ENCODE data around the gene IL17RD. TPM values are rescaled to one million over a fixed set of nuclear protein-coding genes. Genes with fewer than 3 reads are reported as not detected.

IL17RD gene
- polyA plus RNA-seq, 1 of the 3 experiments (the other 2 are of a cell fraction): 2.4 TPM

DNA sequence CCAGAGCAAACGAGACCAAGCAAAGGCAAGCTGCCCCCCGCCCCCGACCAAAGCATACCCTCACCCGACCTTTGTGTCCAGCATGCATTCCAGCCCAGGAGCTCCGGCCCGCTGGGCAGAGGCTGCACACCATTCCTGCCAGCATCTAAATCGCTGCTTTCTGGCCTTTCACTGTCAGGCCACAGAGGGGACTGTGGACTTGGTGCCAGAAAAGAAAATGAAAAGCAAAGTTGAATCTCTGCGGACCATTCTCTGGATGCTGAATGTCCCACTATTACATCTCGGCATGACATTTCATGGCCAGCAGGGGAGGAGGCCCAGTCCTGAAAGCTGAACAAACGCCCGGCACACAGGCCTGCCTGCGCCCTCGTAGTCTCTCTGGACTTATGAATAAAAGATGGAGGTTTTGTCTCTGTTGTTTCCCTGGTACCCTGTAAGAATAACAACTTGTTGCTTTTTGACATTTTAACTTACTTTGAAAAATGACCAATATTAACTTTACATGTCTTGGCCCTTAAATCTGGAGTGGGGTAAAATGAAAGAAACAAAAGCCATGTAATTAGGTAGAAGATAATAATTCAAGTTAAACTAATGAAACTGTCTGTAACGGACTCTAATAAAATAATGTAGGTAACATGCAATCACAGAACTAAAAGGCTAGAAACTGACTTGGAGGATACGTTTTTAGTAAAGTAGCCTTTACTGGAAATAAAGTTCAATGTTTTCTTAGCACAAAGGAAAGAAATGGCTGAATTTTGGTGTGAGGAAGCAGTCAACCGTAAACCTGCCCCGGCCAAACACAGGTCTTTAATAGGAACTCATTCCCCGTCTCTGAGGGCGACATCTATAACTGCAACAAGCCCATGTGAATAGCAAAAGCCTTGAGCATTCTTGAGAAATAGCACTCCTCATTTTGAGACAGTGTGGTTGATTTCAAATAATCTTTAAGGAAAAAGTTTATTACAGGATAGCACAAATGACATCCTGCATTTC is 12.7 kb downstream of the IL17RD start:
- no peak for DNase-seq
- ChIA-PET CTCF (interaction anchor here (0.6 to 1.7 kb wide), 9 partner anchors 8 to 341 kb away, joined by 3 to 6 read pairs (median 3); no protein-coding TSS in a partner anchor), POLR2A (interaction anchor here (1.1 to 1.9 kb wide), 4 partner anchors 8 to 25 kb away, joined by 4 to 8 read pairs (median 6); no protein-coding TSS in a partner anchor)
- H3K4me1 ChIP-seq (ENCODE audit: control insufficient read depth in 1 of 2, insufficient read depth in 2 of 2, low read depth in 1 of 2, low read length in 1 of 2): peaks cover 18 to 69% of the 10 kb centered on the region in 2 experiments; a peak in 3 of 4 replicates
- no peak for TF ChIP-seq RCOR1 (IDR thresholded peaks at IDR 0.05; ENCODE audit: low read length)
- TF ChIP-seq, protein P1, sequence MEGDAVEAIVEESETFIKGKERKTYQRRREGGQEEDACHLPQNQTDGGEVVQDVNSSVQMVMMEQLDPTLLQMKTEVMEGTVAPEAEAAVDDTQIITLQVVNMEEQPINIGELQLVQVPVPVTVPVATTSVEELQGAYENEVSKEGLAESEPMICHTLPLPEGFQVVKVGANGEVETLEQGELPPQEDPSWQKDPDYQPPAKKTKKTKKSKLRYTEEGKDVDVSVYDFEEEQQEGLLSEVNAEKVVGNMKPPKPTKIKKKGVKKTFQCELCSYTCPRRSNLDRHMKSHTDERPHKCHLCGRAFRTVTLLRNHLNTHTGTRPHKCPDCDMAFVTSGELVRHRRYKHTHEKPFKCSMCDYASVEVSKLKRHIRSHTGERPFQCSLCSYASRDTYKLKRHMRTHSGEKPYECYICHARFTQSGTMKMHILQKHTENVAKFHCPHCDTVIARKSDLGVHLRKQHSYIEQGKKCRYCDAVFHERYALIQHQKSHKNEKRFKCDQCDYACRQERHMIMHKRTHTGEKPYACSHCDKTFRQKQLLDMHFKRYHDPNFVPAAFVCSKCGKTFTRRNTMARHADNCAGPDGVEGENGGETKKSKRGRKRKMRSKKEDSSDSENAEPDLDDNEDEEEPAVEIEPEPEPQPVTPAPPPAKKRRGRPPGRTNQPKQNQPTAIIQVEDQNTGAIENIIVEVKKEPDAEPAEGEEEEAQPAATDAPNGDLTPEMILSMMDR (IDR thresholded peaks at IDR 0.05): peak; percentile 27; the same call in 1 of the 2 replicates
- no peak for TF ChIP-seq TAF1 (IDR thresholded peaks at IDR 0.05; ENCODE audit: borderline replicate concordance, low read depth, low read length)
- peaks cover 16% of the 10 kb centered on the region for H4K20me1 ChIP-seq (ENCODE audit: insufficient read depth)
- peak overlapping the region in 1 of 2 experiments; percentile 99; a peak in 2 of 4 replicates for H3K27ac ChIP-seq (ENCODE audit: low read depth in 2 of 2, low read length in 1 of 2)
- H3K9me2 ChIP-seq: no peaks in the 10 kb centered on the region
- no peaks in the 10 kb centered on the region for H3K79me2 ChIP-seq (ENCODE audit: insufficient read depth)
- WGBS (ENCODE audit: low lambda C conversion rate): 78% methylated on average over 15 of the region's 19 CpGs
- no peak overlapping the region; a peak in 1 of 4 replicates for H3K4me3 ChIP-seq (ENCODE audit: low read depth in 2 of 2, low read length in 1 of 2)
- no peaks in the 10 kb centered on the region for H3K27me3 ChIP-seq (ENCODE audit: insufficient read depth)
- 0 out of 2 replicates have a peak overlapping the region, but pooled peaks have one; percentile 72 for H3K4me2 ChIP-seq
- H3K9me3 ChIP-seq: no peaks in the 10 kb centered on the region
- no peak overlapping the region for H2AFZ ChIP-seq (ENCODE audit: low read depth)
- no peaks in the 10 kb centered on the region for H3K36me3 ChIP-seq (replicated peaks in 1 of 2; ENCODE audit: control insufficient read depth in 1 of 2, insufficient read depth in 2 of 2, low read length in 1 of 2)
- peaks cover 20% of the 10 kb centered on the region for H3F3A ChIP-seq (replicated peaks; ENCODE audit: insufficient read depth)
- no peak overlapping the region for H3K9ac ChIP-seq

DNA sequence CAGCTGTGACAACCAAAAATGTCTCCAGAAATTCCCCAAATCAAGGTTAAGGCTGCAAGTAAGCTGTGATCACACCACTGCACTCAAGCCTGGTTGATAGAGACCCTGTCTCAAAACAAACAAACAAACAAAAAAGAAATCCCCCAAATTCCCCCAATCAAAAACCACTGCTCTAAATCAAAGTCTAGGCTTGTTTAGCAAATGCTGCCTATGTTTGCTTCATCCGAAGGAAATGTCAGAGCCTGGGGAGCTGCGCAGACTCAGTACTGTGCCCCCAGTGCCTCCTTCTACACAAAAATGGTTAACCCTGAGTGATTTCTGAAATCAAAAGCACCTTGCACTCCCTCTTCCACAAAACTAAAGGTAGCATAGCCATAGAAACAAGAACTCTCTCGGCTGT is 13.4 kb downstream of the IL17RD start:
- Histone ChIP-seq H3K9me2 (no peaks in the 10 kb centered on the region), H3K9me3 (no peaks in the 10 kb centered on the region), H3K27me3 (ENCODE audit: insufficient read depth) (no peaks in the 10 kb centered on the region), H3F3A (replicated peaks; ENCODE audit: insufficient read depth) (peaks cover 20% of the 10 kb centered on the region), H3K9ac (no peak overlapping the region), H3K27ac (ENCODE audit: low read depth in 2 of 2, low read length in 1 of 2) (peak overlapping the region in 1 of 2 experiments; percentile 99; a peak in 3 of 4 replicates), H2AFZ (ENCODE audit: low read depth) (no peak overlapping the region), H3K4me1 (ENCODE audit: control insufficient read depth in 1 of 2, insufficient read depth in 2 of 2, low read depth in 1 of 2, low read length in 1 of 2) (peaks cover 18 to 64% of the 10 kb centered on the region in 2 experiments; a peak in 3 of 4 replicates), H3K79me2 (ENCODE audit: insufficient read depth) (no peaks in the 10 kb centered on the region), H3K4me2 (peak overlapping the region; percentile 72), H3K4me3 (ENCODE audit: low read depth in 2 of 2, low read length in 1 of 2) (no peak overlapping the region; a peak in 1 of 4 replicates), H3K36me3 (replicated peaks in 1 of 2; ENCODE audit: control insufficient read depth in 1 of 2, insufficient read depth in 2 of 2, low read length in 1 of 2) (no peaks in the 10 kb centered on the region), H4K20me1 (ENCODE audit: insufficient read depth) (peaks cover 16% of the 10 kb centered on the region)
- 54% methylated on average over 2 of the region's 3 CpGs for WGBS (ENCODE audit: low lambda C conversion rate)
- no peak for TF ChIP-seq SIN3A (IDR thresholded peaks at IDR 0.05; ENCODE audit: borderline replicate concordance, low read depth, low read length)
- TF ChIP-seq, protein P2, sequence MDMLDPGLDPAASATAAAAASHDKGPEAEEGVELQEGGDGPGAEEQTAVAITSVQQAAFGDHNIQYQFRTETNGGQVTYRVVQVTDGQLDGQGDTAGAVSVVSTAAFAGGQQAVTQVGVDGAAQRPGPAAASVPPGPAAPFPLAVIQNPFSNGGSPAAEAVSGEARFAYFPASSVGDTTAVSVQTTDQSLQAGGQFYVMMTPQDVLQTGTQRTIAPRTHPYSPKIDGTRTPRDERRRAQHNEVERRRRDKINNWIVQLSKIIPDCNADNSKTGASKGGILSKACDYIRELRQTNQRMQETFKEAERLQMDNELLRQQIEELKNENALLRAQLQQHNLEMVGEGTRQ (IDR thresholded peaks at IDR 0.05; ENCODE audit: borderline replicate concordance, low read depth, low read length): no peak
- TF ChIP-seq ELF1 (IDR thresholded peaks at IDR 0.05): no peak
- TF ChIP-seq SMC3 (IDR thresholded peaks at IDR 0.05; ENCODE audit: low read depth, low read length): no peak
- TF ChIP-seq MXI1 (IDR thresholded peaks at IDR 0.05; ENCODE audit: low read depth, low read length): no peak
- TF ChIP-seq, protein P3, sequence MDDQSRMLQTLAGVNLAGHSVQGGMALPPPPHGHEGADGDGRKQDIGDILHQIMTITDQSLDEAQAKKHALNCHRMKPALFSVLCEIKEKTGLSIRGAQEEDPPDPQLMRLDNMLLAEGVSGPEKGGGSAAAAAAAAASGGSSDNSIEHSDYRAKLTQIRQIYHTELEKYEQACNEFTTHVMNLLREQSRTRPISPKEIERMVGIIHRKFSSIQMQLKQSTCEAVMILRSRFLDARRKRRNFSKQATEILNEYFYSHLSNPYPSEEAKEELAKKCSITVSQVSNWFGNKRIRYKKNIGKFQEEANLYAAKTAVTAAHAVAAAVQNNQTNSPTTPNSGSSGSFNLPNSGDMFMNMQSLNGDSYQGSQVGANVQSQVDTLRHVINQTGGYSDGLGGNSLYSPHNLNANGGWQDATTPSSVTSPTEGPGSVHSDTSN (IDR thresholded peaks at IDR 0.05): no peak
- no peak for TF ChIP-seq MEF2A (IDR thresholded peaks at IDR 0.05; ENCODE audit: borderline replicate concordance, low read depth)
- no peak for TF ChIP-seq JUND (IDR thresholded peaks at IDR 0.05)
- TF ChIP-seq, protein P4, sequence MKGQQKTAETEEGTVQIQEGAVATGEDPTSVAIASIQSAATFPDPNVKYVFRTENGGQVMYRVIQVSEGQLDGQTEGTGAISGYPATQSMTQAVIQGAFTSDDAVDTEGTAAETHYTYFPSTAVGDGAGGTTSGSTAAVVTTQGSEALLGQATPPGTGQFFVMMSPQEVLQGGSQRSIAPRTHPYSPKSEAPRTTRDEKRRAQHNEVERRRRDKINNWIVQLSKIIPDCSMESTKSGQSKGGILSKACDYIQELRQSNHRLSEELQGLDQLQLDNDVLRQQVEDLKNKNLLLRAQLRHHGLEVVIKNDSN (IDR thresholded peaks at IDR 0.05; ENCODE audit: borderline replicate concordance, low read depth): no peak
- no peak for TF ChIP-seq FOXM1 (IDR thresholded peaks at IDR 0.05; ENCODE audit: low read depth)
- no peak for TF ChIP-seq NRF1 (IDR thresholded peaks at IDR 0.05; ENCODE audit: low read depth, low read length)
- no peak for TF ChIP-seq FOXJ3 (CRISPR knock-in tag; IDR thresholded peaks at IDR 0.05)
- TF ChIP-seq POLR2AphosphoS5 (IDR thresholded peaks at IDR 0.05; ENCODE audit: low read depth, low read length): no peak
- no peak for TF ChIP-seq CHD2 (IDR thresholded peaks at IDR 0.05; ENCODE audit: low read length, partially characterized antibody)
- no peak for TF ChIP-seq GATA2 (CRISPR knock-in tag; IDR thresholded peaks at IDR 0.05)
- TF ChIP-seq EP300 (IDR thresholded peaks at IDR 0.05; ENCODE audit: borderline replicate concordance in 1 of 2, low read depth in 1 of 2, low read length in 1 of 2): no peak
- TF ChIP-seq TCF12 (IDR thresholded peaks at IDR 0.05): no peak
- no peak for TF ChIP-seq RAD21 (IDR thresholded peaks at IDR 0.05; ENCODE audit: low read length)
- POLR2A ChIA-PET: interaction anchor here (1.1 to 1.9 kb wide), 4 partner anchors 9 to 24 kb away, joined by 4 to 8 read pairs (median 6); no protein-coding TSS in a partner anchor
- DNase-seq: no peak
- CTCF ChIA-PET: interaction anchor here (0.6 to 1.7 kb wide), 10 partner anchors 9 to 975 kb away, joined by 3 to 6 read pairs (median 3); no protein-coding TSS in a partner anchor

All from SK-N-SH (cell line).